HEK293 (cell line): ENCODE data around the gene HDLBP.

Source experiments
- CTCF ChIA-PET: fragments of 350-600 bp; formaldehyde crosslinking; extraction: SDS; loops from one replicate; lab custom pipeline; 2021; ENCODE audit warnings: antibody characterized with exemption; lab: Yijun Ruan, JAX
- POLR2A ChIA-PET: fragments of 300-600 bp; formaldehyde crosslinking; extraction: SDS; loops from one replicate; lab custom pipeline; 2020; ENCODE audit warnings: antibody characterized with exemption, inconsistent platforms; lab: Yijun Ruan, JAX
- H3K27ac ChIP-seq: fragments of 200-500 bp; sonication (Bioruptor generic); 2 replicates; pipeline ENCODE4 v1.5.1; 2014; ENCODE audit warnings: low read depth, low read length, control low read depth, inconsistent platforms; ENCODE audit errors: extremely low read depth
- H3K36me3 ChIP-seq, 2 experiments: fragments of 200-500 bp in 1 of 2; sonication (Bioruptor generic) in 1 of 2; 1 replicate in 1 of 2; 2 replicates in 1 of 2; pipeline ENCODE4 v1.5.1; 2014 to 2017; ENCODE audit warnings: inconsistent platforms in 2 of 2, low read length in 2 of 2; ENCODE audit not compliant: control insufficient read depth in 2 of 2, insufficient read depth in 1 of 2
- H3K4me1 ChIP-seq: fragments of 200-500 bp; sonication (Bioruptor generic); 2 replicates; pipeline ENCODE4 v1.5.1; 2014; ENCODE audit warnings: mild to moderate bottlenecking, low read length, inconsistent platforms; ENCODE audit not compliant: control insufficient read depth, insufficient read depth
- H3K4me3 ChIP-seq: 2 replicates; pipeline ENCODE4 v1.5.1; 2011; ENCODE audit warnings: low read depth, mild to moderate bottlenecking, control low read depth, low read length, moderate library complexity
- H3K9me3 ChIP-seq: fragments of 200-500 bp; sonication (Bioruptor generic); 2 replicates; pipeline ENCODE4 v1.5.1; 2014; ENCODE audit warnings: low read depth, low read length, inconsistent platforms; ENCODE audit not compliant: control insufficient read depth, insufficient read depth
- AEBP2 ChIP-seq: fragments of 450-650 bp; formaldehyde crosslinking; IDR thresholded peaks from 2 replicates; pipeline ENCODE4 v1.5.1; 2016; ENCODE audit warnings: missing biosample characterization, missing genetic modification characterization, borderline replicate concordance
- FEZF1 ChIP-seq: fragments of 450-650 bp; formaldehyde crosslinking; IDR thresholded peaks from 2 replicates; pipeline ENCODE4 v1.5.1; 2016; ENCODE audit warnings: missing biosample characterization, missing genetic modification characterization
- HIC1 ChIP-seq: fragments of 450-650 bp; formaldehyde crosslinking; IDR thresholded peaks from 2 replicates; pipeline ENCODE4 v1.5.1; 2016; ENCODE audit warnings: missing biosample characterization, missing genetic modification characterization
- HOXC10 ChIP-seq: sonication (generic); formaldehyde crosslinking; IDR thresholded peaks from 2 replicates; pipeline ENCODE4 v1.8.1; 2023; ENCODE audit warnings: mild to moderate bottlenecking, missing genetic modification reagents
- PRDM4 ChIP-seq: fragments of 450-650 bp; formaldehyde crosslinking; IDR thresholded peaks from 2 replicates; pipeline ENCODE4 v1.5.1; 2017; ENCODE audit warnings: missing biosample characterization, missing genetic modification characterization
- SCRT1 ChIP-seq: fragments of 450-650 bp; formaldehyde crosslinking; IDR thresholded peaks from 2 replicates; pipeline ENCODE4 v1.5.1; 2016; ENCODE audit warnings: missing biosample characterization, missing genetic modification characterization, borderline replicate concordance
- TCF7L2 ChIP-seq: IDR thresholded peaks from 2 replicates; pipeline ENCODE4 v1.6.1; 2011; ENCODE audit warnings: low read depth, mild to moderate bottlenecking, inconsistent platforms, low read length, moderate library complexity, borderline replicate concordance
- TSHZ1 ChIP-seq: fragments of 450-650 bp; formaldehyde crosslinking; IDR thresholded peaks from 2 replicates; pipeline ENCODE4 v1.5.1; 2016; ENCODE audit warnings: missing biosample characterization, missing genetic modification characterization, borderline replicate concordance
- ZNF221 ChIP-seq: fragments of 450-650 bp; formaldehyde crosslinking; IDR thresholded peaks from 2 replicates; pipeline ENCODE4 v1.5.1; 2017; ENCODE audit warnings: missing biosample characterization, missing genetic modification characterization, borderline replicate concordance
- ZNF292 ChIP-seq: fragments of 450-650 bp; formaldehyde crosslinking; IDR thresholded peaks from 2 replicates; pipeline ENCODE4 v1.5.1; 2016; ENCODE audit warnings: low read depth, missing biosample characterization, missing genetic modification characterization, borderline replicate concordance
- ZNF324 ChIP-seq: fragments of 450-650 bp; formaldehyde crosslinking; IDR thresholded peaks from 2 replicates; pipeline ENCODE4 v1.5.1; 2016; ENCODE audit warnings: missing biosample characterization, missing genetic modification characterization
- ZNF473 ChIP-seq: fragments of 450-650 bp; formaldehyde crosslinking; IDR thresholded peaks from 2 replicates; pipeline ENCODE4 v1.5.1; 2017; ENCODE audit warnings: missing biosample characterization, missing genetic modification characterization
- ZNF624 ChIP-seq: fragments of 450-650 bp; formaldehyde crosslinking; IDR thresholded peaks from 2 replicates; pipeline ENCODE4 v1.5.1; 2017; ENCODE audit warnings: missing biosample characterization, missing genetic modification characterization
- ZNF747 ChIP-seq: fragments of 450-650 bp; formaldehyde crosslinking; IDR thresholded peaks from 2 replicates; pipeline ENCODE4 v1.5.1; 2016; ENCODE audit warnings: missing biosample characterization, missing genetic modification characterization
- ZSCAN5A ChIP-seq: fragments of 450-650 bp; formaldehyde crosslinking; IDR thresholded peaks from 2 replicates; pipeline ENCODE4 v1.5.1; 2016; ENCODE audit warnings: missing biosample characterization, missing genetic modification characterization

The HDLBP gene

GRCh38 chr2:241295326-241296095 lies 20.0 kb downstream of the HDLBP start:
- POLR2A ChIA-PET: interaction anchor here (0.6 to 0.9 kb wide), 2 partner anchors 20 to 186 kb away, joined by 4 read pairs; partner anchors contain the start of genes HDLBP and SEPTIN2
- no peaks in the 10 kb centered on the region for H3K9me3 ChIP-seq
- CTCF ChIA-PET: interaction anchor here (1.1 kb wide), 1 partner anchor 16 kb away, joined by 3 read pairs; no protein-coding TSS in a partner anchor
- H3K4me1 ChIP-seq: peaks cover 6% of the 10 kb centered on the region; the same call in 1 of the 2 replicates
- no peak overlapping the region for H3K4me3 ChIP-seq
- TF ChIP-seq ZNF473 (tag by site-specific recombination) (no peak), ZNF324 (tag by site-specific recombination) (no peak), ZNF624 (tag by site-specific recombination) (no peak), TCF7L2 (no peak), AEBP2 (no peak), HIC1 (tag by site-specific recombination) (no peak), ZNF747 (tag by site-specific recombination) (no peak), ZSCAN5A (tag by site-specific recombination) (no peak), FEZF1 (no peak), PRDM4 (tag by site-specific recombination) (no peak), ZNF292 (tag by site-specific recombination) (no peak), TSHZ1 (no peak), HOXC10 (CRISPR knock-in tag) (no peak), ZNF221 (tag by site-specific recombination) (no peak), SCRT1 (tag by site-specific recombination) (no peak)
- H3K36me3 ChIP-seq: peaks cover 6 to 9% of the 10 kb centered on the region in 2 experiments; a peak in 2 of 3 replicates
- no peak overlapping the region for H3K27ac ChIP-seq
